Activated CD4-positive, alpha-beta memory T cell treated with anti-CD3 and anti-CD28 coated beads for 36 hours (primary cell): ENCODE measurements around the gene EIF6. TPM values are rescaled to one million over a fixed set of nuclear protein-coding genes. Genes with fewer than 3 reads are reported as not detected.
"Not testable (repeated sequence)": the region's sequence is repeated elsewhere in the genome, so short reads cannot be mapped to it uniquely, and the experiment has no call there.

Source experiments
- CTCF ChIA-PET: fragments of 350-600 bp; sonication (Branson Sonifier 250); formaldehyde crosslinking; loops from one replicate; lab custom pipeline; 2021; ENCODE audit warnings: antibody characterized with exemption, inconsistent platforms; lab: Charles Lee
- POLR2A ChIA-PET: fragments of 350-600 bp; sonication (Branson Sonifier 250); formaldehyde crosslinking; loops from one replicate; lab custom pipeline; 2021; ENCODE audit warnings: antibody characterized with exemption; lab: Charles Lee
- DNase-seq: peaks from one replicate; pipeline ENCODE4 v3.0.0-alpha.2; 2020
- H3K27ac Mint-ChIP-seq: one replicate; pipeline ENCODE4 v1.8.0; 2021; ENCODE audit warnings: mixed read lengths
- H3K27me3 Mint-ChIP-seq: one replicate; pipeline ENCODE4 v1.8.0; 2021; ENCODE audit warnings: mixed read lengths
- H3K36me3 Mint-ChIP-seq: one replicate; pipeline ENCODE4 v1.8.0; 2021; ENCODE audit warnings: mixed read lengths
- H3K4me1 Mint-ChIP-seq: one replicate; pipeline ENCODE4 v1.8.0; 2021; ENCODE audit warnings: low read depth, mixed read lengths
- H3K4me3 Mint-ChIP-seq: one replicate; pipeline ENCODE4 v1.8.0; 2021; ENCODE audit warnings: mild to moderate bottlenecking, mixed read lengths
- H3K9me3 Mint-ChIP-seq: one replicate; pipeline ENCODE4 v1.8.0; 2021; ENCODE audit warnings: mixed read lengths
- intact Hi-C: fragments of 100-400 bp; cut with micrococcal nuclease; formaldehyde crosslinking; loops from one replicate; pipeline ENCODE4 v1.15.1; 2023
- total RNA-seq, 2 experiments: library from RNA; stranded (reverse); gene quantifications; one replicate each; pipeline ENCODE4 v1.2.3, GENCODE V29; 2021

EIF6 gene
- total RNA-seq, 2 experiments from 2014 or later = 115 to 120 TPM

DNA sequence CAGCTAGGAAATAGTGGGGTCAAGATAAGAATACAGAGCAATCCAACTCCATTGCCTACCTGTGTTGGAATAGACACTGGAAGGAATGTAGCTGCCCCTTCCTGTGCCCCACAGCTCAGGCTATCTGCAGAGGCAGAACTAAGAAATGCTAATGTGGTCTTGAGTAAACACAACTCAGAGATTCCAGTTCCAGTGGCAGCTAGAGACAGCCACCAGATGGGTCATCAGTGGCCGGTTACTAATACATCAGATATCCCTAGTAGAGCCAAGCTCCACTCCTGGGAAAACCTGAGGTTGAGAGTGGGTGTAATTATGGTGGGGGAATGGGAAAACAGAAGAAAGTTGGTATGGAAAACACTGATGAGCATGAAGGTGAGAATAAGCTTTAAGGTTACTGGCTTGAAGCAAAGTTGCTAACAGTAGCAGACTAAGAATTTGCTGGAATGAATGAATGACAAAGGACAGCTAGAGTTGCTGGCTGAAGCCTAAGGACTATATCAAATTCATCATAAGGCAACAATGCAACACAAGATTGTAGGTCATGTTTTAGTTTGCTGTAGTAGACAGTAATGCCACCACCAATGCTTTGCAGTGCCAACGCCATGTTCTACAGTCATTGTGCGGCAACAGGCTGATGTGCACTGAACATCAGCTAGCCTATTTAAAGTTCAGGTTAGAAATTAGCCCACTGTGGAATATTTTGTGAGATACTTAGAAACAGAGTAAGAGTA, 36.0 kb upstream of the EIF6 start:
- Mint-ChIP-seq H3K27ac (no peak overlapping the region), H3K36me3 (no peaks in the 10 kb centered on the region), H3K4me1 (peaks cover 28% of the 10 kb centered on the region), H3K9me3 (no peaks in the 10 kb centered on the region), H3K27me3 (no peaks in the 10 kb centered on the region), H3K4me3 (no peak overlapping the region)
- intact Hi-C loops = no loop called here
- ChIA-PET CTCF (interaction anchor here (1.0 to 1.7 kb wide), 4 partner anchors 9 to 128 kb away, joined by 3 to 7 read pairs (median 6); no protein-coding TSS in a partner anchor), POLR2A (no interaction called here)
- no peak for DNase-seq

DNA sequence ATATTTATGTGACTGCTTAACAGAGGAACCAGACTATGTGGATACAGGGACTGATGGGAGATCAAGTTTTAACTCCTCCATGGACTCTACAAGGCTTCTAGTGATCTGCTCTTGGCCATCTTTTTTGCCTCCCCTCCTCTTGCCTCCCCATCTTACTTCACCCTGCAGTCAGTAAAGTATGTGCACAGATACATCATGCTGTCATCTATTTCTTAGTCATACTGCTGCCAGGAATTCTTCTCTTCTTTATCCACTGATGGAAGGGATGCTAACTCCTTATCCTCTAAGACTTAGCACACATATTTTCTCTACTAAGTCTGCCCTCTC, 35.3 kb upstream of the EIF6 start:
- POLR2A ChIA-PET = no interaction called here
- Mint-ChIP-seq H3K27me3 (no peaks in the 10 kb centered on the region), H3K4me1 (peaks cover 34% of the 10 kb centered on the region), H3K4me3 (no peak overlapping the region), H3K27ac (no peak overlapping the region), H3K9me3 (no peaks in the 10 kb centered on the region), H3K36me3 (no peaks in the 10 kb centered on the region)
- CTCF ChIA-PET = interaction anchor here (1.6 to 1.7 kb wide), 2 partner anchors 9 to 13 kb away, joined by 6 to 7 read pairs; no protein-coding TSS in a partner anchor
- intact Hi-C loops = no loop called here
- DNase-seq = no peak

DNA sequence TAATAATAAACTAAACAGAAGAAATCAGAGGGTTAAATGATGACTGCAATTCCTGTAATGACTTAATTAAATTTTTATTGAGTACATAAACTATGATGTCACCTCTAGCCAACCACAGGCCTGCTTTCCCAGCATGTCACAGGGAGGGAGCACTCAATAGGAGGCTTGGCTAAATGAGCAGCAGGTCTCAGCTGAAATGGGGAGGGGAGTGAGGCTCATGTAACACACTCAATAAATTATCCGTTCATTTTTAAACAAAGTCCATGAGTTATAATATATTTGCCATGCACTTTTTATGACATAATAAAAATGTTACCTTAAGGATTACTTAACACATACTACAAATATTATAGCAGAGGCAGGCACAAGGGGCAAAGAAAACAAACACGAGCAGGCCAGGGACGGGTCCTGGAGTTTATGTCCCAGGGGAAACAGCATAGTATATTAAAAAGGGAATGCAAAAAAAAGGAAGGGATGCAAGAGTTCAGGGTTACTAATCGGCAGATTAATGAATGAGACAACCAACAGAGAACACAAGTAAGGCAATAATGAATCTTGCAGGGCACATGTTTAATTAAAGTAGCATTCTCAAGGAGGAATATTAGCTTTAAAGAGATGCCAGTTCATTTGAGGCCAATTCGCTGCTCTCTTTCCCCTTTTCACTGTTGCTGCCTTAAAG, 34.8 kb upstream of the EIF6 start:
- Mint-ChIP-seq H3K4me1 (peaks cover 39% of the 10 kb centered on the region), H3K4me3 (no peak overlapping the region), H3K9me3 (no peaks in the 10 kb centered on the region), H3K27ac (no peak overlapping the region), H3K27me3 (no peaks in the 10 kb centered on the region), H3K36me3 (no peaks in the 10 kb centered on the region)
- ChIA-PET CTCF (interaction anchor here (1.7 to 3.0 kb wide), 3 partner anchors 10 to 15 kb away, joined by 7 to 22 read pairs (median 10); no protein-coding TSS in a partner anchor), POLR2A (no interaction called here)
- DNase-seq = no peak
- intact Hi-C loops = no loop called here

DNA sequence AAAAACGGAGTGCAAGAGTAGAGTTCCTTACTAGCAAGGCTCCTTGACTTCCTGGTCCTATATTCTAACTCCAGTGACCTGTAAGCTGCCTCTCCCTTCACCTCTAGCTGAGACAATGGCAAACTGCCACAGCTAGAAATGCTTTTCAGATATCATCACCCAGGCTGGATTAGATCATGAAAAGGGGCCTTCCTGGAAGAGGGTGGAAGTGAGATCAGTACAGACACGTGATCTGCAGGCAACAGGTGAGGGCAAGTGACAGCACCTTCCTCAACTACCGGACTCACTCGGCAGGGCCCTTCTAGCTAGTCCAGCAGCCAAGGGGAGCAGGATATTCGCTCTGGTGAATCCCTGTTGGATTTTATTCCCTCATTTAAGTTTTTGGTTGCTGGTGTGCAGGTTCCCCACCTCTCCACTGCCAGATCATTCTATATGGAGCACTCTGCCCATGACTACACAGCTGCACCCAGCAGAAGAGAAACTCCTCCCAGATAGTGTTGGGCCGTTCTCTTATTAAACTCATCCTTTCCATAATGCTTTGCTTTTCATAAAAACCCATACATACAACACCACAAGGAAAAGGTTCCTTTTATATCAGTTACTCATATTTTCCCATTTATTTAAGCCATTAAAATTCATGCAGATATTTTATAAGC, 34.1 kb upstream of the EIF6 start:
- peak; percentile 21 for DNase-seq
- H3K4me3 Mint-ChIP-seq = no peak overlapping the region
- H3K27ac Mint-ChIP-seq = no peak overlapping the region
- no peaks in the 10 kb centered on the region for H3K27me3 Mint-ChIP-seq
- POLR2A ChIA-PET = no interaction called here
- peaks cover 1% of the 10 kb centered on the region for H3K36me3 Mint-ChIP-seq
- H3K4me1 Mint-ChIP-seq = peaks cover 44% of the 10 kb centered on the region
- H3K9me3 Mint-ChIP-seq = no peaks in the 10 kb centered on the region
- intact Hi-C loops = no loop called here
- CTCF ChIA-PET = interaction anchor here (1.5 to 3.0 kb wide), 3 partner anchors 11 to 15 kb away, joined by 8 to 22 read pairs (median 10); no protein-coding TSS in a partner anchor

DNA sequence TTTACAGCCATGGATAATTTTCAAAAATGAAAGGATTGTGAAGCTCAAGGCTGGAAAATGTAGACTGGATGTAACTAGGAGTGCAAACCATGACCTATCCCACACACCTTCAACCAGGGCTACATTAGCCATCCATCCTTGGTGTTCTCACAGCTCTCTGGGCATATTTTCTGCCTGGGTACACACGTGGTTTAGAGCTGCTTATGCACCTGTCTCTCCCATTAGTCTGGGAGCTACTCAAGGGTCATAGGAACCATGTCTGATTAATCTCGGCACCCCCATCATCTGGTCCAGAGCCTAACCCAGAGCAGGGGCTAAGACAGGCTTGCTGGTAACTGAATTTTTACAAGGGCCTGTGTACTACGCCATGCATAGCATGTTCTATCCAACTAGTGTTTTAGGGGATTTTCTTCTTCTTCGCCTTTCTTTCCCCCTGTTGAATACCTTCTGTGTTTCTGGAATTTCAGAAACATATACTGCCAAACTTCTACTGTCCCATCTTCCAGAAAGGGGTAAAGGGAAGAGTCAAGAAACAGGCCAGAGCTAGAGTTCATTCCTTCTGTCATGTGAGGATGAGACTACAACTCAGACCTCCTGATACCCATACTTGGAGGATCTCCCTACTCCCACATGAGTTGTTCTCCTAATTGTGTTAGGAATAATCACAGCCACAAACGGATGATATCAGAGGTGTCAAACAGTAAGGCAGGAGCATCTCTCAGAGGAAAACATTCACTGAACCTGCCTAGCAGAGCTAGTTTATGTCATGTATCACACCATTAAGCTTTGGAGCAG, 33.0 kb upstream of the EIF6 start:
- CTCF ChIA-PET = interaction anchor here (1.5 to 3.0 kb wide), 3 partner anchors 10 to 14 kb away, joined by 8 to 22 read pairs (median 10); no protein-coding TSS in a partner anchor
- no peak for DNase-seq
- intact Hi-C loops = no loop called here
- Mint-ChIP-seq H3K36me3 (peaks cover 3% of the 10 kb centered on the region), H3K9me3 (no peaks in the 10 kb centered on the region), H3K4me3 (no peak overlapping the region), H3K27me3 (no peaks in the 10 kb centered on the region), H3K4me1 (peaks cover 41% of the 10 kb centered on the region), H3K27ac (peak overlapping the region; percentile 5)
- POLR2A ChIA-PET = no interaction called here

DNA sequence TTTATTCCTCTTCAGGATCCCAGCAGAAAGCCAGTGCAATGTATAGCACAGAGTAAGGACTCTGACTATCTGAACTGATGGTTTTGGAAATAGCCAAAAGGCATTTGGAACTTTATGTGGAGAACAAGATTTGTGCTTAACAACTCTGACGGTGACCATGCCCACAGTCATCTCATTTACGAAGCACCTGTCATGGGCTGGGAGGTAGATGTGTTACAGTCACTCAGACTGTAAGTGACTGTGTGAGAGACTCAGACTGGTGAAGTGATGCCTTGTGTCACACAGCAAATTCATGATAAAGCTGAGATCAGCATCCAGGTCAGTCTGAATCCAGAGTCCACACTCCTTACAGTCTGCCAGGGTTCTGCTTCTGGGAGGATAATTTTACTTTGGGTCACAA, 31.5 kb upstream of the EIF6 start:
- no peak overlapping the region for H3K4me3 Mint-ChIP-seq
- no peaks in the 10 kb centered on the region for H3K9me3 Mint-ChIP-seq
- H3K4me1 Mint-ChIP-seq = peaks cover 55% of the 10 kb centered on the region
- CTCF ChIA-PET = no interaction called here
- H3K36me3 Mint-ChIP-seq = peaks cover 4% of the 10 kb centered on the region
- intact Hi-C loops = no loop called here
- H3K27me3 Mint-ChIP-seq = no peaks in the 10 kb centered on the region
- POLR2A ChIA-PET = interaction anchor here (1.0 kb wide), 1 partner anchor 10 kb away, joined by 3 read pairs; no protein-coding TSS in a partner anchor
- DNase-seq = no peak
- H3K27ac Mint-ChIP-seq = peak overlapping the region; percentile 6

DNA sequence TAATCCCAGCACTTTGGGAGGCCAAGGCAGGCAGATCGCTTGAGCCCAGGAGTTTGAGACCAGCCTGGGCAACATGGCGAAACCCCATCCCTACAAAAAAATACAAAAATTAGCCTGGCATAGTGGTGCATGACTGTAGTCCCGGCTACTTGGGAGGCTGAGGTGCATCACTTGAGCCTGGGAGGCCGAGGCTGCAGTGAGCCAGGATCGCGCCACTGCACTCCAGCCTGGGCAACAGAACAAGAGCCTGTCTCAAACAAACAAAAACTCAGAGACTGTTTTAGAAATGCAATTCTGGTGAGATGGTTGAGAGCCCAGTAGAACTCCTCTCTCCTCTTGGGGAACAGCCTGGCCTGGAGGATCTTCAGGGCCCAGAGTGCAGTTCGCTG, 31.1 kb upstream of the EIF6 start:
- H3K36me3 Mint-ChIP-seq, H3K27me3 Mint-ChIP-seq, H3K4me3 Mint-ChIP-seq, DNase-seq, intact Hi-C loops, H3K9me3 Mint-ChIP-seq: not testable (repeated sequence)
- ChIA-PET POLR2A (interaction anchor here (1.0 kb wide), 1 partner anchor 10 kb away, joined by 3 read pairs; no protein-coding TSS in a partner anchor), CTCF (interaction anchor here (1.3 to 4.6 kb wide), 2 partner anchors 12 to 14 kb away, joined by 6 to 32 read pairs; no protein-coding TSS in a partner anchor)
- Mint-ChIP-seq H3K4me1 (peaks cover 58% of the 10 kb centered on the region), H3K27ac (peak overlapping the region; percentile 69)

DNA sequence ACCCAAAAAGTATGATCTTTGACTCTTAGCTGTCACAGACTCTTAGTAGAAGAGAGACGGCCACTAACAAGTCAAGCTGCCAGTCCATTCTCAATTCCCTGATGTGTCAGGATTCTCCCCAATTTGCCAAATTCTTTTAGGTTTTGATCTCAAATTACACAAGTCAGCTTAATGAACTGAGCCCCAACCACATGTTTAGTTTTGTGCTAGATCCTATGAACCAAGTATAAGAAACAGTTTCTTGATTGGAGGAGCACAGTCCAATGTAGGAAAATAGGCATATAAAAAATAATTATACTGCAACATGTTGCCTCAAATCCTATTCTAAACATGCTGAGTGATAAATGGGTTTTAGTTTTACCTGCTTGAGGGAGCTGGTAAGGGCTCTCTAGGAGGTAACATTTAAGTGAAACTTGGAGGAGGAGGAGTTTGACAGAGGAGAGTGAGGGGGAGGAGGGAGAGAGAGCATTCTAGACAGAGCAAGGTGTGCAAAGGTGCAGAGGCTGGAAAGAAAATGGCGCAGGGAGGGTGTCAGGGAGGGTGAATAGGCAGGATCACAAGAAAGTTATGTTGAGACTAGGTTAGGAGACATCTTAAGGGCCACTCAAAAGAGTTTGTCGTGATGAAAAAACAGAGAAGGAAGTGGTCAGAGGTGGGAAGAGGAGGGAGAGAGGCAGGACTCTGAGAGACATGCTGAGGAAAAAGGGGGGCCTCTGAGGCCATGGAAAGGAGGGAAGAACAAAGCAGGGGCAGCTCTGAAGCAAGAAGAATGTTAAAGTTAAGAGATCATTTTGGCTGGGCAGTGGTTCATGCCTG, 30.5 kb upstream of the EIF6 start:
- no peak for DNase-seq
- H3K4me3 Mint-ChIP-seq = no peak overlapping the region
- ChIA-PET CTCF (interaction anchor here (1.3 to 4.6 kb wide), 2 partner anchors 11 to 14 kb away, joined by 6 to 32 read pairs; no protein-coding TSS in a partner anchor), POLR2A (no interaction called here)
- H3K9me3 Mint-ChIP-seq = no peaks in the 10 kb centered on the region
- peak overlapping the region; percentile 69 for H3K27ac Mint-ChIP-seq
- H3K4me1 Mint-ChIP-seq = peaks cover 57% of the 10 kb centered on the region
- peaks cover 4% of the 10 kb centered on the region for H3K36me3 Mint-ChIP-seq
- no peaks in the 10 kb centered on the region for H3K27me3 Mint-ChIP-seq
- intact Hi-C loops = no loop called here

DNA sequence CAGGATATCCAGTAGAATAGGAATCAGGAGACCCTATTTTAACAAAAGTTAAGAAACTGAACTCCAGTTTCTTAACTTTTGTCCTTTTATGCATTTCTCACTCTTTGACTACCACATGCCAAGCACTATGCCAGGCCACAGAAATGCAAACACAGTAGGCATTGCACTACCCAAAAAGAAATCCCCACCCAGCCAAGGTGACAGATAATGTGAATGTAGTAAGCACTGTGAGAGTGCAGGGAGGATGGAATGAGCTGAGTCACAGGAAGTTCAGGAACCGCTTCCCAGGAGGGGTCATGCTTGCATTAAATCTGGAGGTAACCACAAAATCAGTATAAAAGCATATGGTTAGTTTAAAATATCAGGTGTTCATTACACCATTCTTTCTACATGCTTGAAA, 27.7 kb upstream of the EIF6 start:
- peak overlapping the region; percentile 86 for H3K27ac Mint-ChIP-seq
- ChIA-PET CTCF (interaction anchor here (1.5 to 4.6 kb wide), 2 partner anchors 8 to 17 kb away, joined by 6 to 32 read pairs; no protein-coding TSS in a partner anchor), POLR2A (no interaction called here)
- peaks cover 56% of the 10 kb centered on the region for H3K4me1 Mint-ChIP-seq
- peaks cover 4% of the 10 kb centered on the region for H3K36me3 Mint-ChIP-seq
- no peak overlapping the region for H3K4me3 Mint-ChIP-seq
- intact Hi-C loops = loop anchor here (2.0 kb wide), 1 partner anchor 16 kb away; no protein-coding TSS in a partner anchor
- peak; percentile 61 for DNase-seq
- no peaks in the 10 kb centered on the region for H3K9me3 Mint-ChIP-seq
- H3K27me3 Mint-ChIP-seq = no peaks in the 10 kb centered on the region

DNA sequence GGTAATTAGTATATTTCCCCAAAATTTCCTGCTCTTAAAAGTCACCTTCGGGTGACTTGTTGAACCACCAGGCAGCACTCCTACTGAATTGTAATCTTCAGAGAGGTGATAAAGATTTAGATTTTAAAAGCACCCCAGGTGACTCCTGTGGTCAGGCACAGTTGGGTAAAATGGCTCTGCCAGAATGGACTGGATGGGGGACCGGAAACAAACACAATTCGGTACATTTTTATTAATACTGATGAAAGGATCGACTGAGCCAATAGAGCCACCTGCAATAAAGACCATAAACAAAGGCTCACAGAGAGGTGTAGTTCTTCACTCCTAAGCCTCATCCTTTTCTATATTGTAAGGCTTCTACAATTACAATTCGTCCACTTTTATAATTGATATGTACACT, 27.2 kb upstream of the EIF6 start:
- no peaks in the 10 kb centered on the region for H3K27me3 Mint-ChIP-seq
- H3K27ac Mint-ChIP-seq = peak overlapping the region; percentile 86
- peaks cover 61% of the 10 kb centered on the region for H3K4me1 Mint-ChIP-seq
- intact Hi-C loops = loop anchor here (2.0 kb wide), 1 partner anchor 17 kb away; no protein-coding TSS in a partner anchor
- H3K9me3 Mint-ChIP-seq = no peaks in the 10 kb centered on the region
- CTCF ChIA-PET = interaction anchor here (0.9 to 4.6 kb wide), 4 partner anchors 8 to 136 kb away, joined by 3 to 32 read pairs (median 6); no protein-coding TSS in a partner anchor
- POLR2A ChIA-PET = no interaction called here
- H3K4me3 Mint-ChIP-seq = no peak overlapping the region
- peaks cover 5% of the 10 kb centered on the region for H3K36me3 Mint-ChIP-seq
- no peak for DNase-seq
